Measurements from ENCODE around the gene GDF10.

- TF ChIP-seq POLR2AphosphoS5 (IDR thresholded peaks at IDR 0.05; ENCODE audit: low read depth, low read length) (no peak), BRCA1 (IDR thresholded peaks at IDR 0.05; ENCODE audit: low read depth, low read length) (no peak), CTCF (IDR thresholded peaks at IDR 0.05; ENCODE audit: control extremely low read depth in 1 of 3, insufficient read depth in 1 of 3, low read depth in 1 of 3, low read length in 3 of 3) (no peak), E2F6 (IDR thresholded peaks at IDR 0.05) (no peak), CBX5 (IDR thresholded peaks at IDR 0.05; ENCODE audit: low read depth, low read length) (no peak), CREB1 (IDR thresholded peaks at IDR 0.05) (no peak), POLR2A (IDR thresholded peaks at IDR 0.05; ENCODE audit: control extremely low read depth in 1 of 2, low read depth in 2 of 2, low read length in 2 of 2) (no peak), SIX5 (IDR thresholded peaks at IDR 0.05; ENCODE audit: low read depth, low read length) (no peak), ATF2 (IDR thresholded peaks at IDR 0.05; ENCODE audit: low read length) (no peak), EZH2 (IDR thresholded peaks at IDR 0.05; ENCODE audit: low read depth, low read length, severe bottlenecking) (no peak), MAX (IDR thresholded peaks at IDR 0.05) (no peak), ASH2L (IDR thresholded peaks at IDR 0.05; ENCODE audit: low read length) (no peak), SP4 (IDR thresholded peaks at IDR 0.05; ENCODE audit: low read length) (no peak), RNF2 (IDR thresholded peaks at IDR 0.05; ENCODE audit: borderline replicate concordance, low read depth, low read length, missing control alignments, poor library complexity, severe bottlenecking) (no peak)
Observed at GRCh38 chr10:47359101-47359500, 59.1 kb downstream of the GDF10 start.
